Astrocyte of the spinal cord (primary cell): ENCODE measurements around the gene RNFT2.

Source experiments
- DNase-seq: peaks from one replicate; pipeline ENCODE4 v3.0.0; 2011; ENCODE audit warnings: low read depth, low spot score
- H3K4me3 ChIP-seq: 2 replicates; pipeline ENCODE4 v1.5.1; 2011; ENCODE audit warnings: low read depth, mild to moderate bottlenecking, low read length, moderate library complexity
- CTCF ChIP-seq: IDR thresholded peaks from 2 replicates; pipeline ENCODE4 v1.5.1; 2012; ENCODE audit warnings: low read depth, mild to moderate bottlenecking, low read length, inconsistent platforms
- in situ Hi-C: cut with HindIII; loops from 2 replicates; pipeline ENCODE4 v1.10.0; 2017; ENCODE audit warnings: low sequenced_read_pairs

Gene RNFT2

GRCh38 chr12:116852303-116852702, 114.2 kb downstream of the RNFT2 start:
- DNase-seq = no peak
- in situ Hi-C loops = no loop called here
- no peak overlapping the region for H3K4me3 ChIP-seq
- no peak for TF ChIP-seq CTCF

- no peak for DNase-seq
- H3K4me3 ChIP-seq = no peak overlapping the region
- no peak for TF ChIP-seq CTCF
- in situ Hi-C loops = no loop called here
These were observed 115.4 kb downstream of the RNFT2 start for GRCh38 chr12:116853507-116853906.

GRCh38 chr12:116855744-116856470, 117.8 kb downstream of the RNFT2 start:
- no peak for TF ChIP-seq CTCF
- in situ Hi-C loops = no loop called here
- H3K4me3 ChIP-seq = no peak overlapping the region
- DNase-seq = no peak

DNA sequence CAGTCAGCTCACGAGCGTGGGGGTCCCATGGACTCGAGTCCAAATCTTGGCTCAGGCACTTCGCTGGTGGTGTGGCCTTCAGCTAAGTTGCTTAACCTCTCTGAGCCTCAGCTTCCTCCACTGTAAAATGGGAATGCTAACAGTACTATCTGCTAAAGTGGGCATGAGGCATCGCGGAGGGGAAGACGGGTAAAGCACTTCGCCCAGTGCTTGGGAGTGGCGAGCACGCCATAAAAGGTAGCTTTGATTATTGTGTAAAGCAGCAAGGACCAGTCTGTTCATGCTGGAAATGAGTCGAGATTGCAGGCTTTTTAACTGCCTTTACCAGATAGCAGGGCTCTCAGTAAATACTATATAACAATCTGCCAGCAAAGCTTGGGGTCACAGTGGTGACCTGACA, 118.6 kb downstream of the RNFT2 start:
- in situ Hi-C loops = no loop called here
- no peak for TF ChIP-seq CTCF
- H3K4me3 ChIP-seq = no peak overlapping the region
- DNase-seq = no peak

- in situ Hi-C loops = no loop called here
- no peak overlapping the region for H3K4me3 ChIP-seq
- no peak for DNase-seq
- no peak for TF ChIP-seq CTCF
These were observed 121.0 kb downstream of the RNFT2 start for GRCh38 chr12:116859079-116859478.

DNA sequence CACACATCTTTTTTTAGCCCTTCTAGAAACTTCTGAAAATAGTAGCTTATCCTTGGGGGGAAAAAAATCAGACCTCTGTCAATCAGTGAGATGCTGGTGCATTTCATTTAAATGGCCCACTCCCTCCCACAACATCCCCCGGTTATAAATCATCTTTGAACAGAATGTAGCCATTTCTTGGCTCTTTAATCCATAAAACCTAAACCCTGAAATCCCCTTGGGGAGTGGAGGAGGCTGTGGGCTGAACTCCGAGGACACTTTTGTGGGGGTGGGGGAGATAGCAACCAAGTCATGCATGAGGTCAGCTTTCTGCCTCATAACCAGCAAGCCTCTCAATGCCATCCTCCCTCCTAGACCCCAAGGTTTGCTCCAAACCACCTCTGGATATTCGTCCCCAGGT, 122.1 kb downstream of the RNFT2 start:
- no peak for TF ChIP-seq CTCF
- no peak overlapping the region for H3K4me3 ChIP-seq

More for the DNA sequence above, 122.1 kb downstream of the RNFT2 start:
- in situ Hi-C loops = no loop called here
- no peak for DNase-seq
